ENCODE data around the gene IKZF2.

IKZF2 gene

GRCh38 chr2:213046431-213046830, 105.0 kb downstream of the IKZF2 start:
- WGBS (ENCODE audit: insufficient coverage), result 100% methylated on average over 1 of the region's 1 CpG
- no peak overlapping the region for H3K27ac ChIP-seq (ENCODE audit: insufficient read depth in 1 of 2, low read depth in 1 of 2, low read length in 2 of 2, poor library complexity in 1 of 2, severe bottlenecking in 2 of 2)

DNA sequence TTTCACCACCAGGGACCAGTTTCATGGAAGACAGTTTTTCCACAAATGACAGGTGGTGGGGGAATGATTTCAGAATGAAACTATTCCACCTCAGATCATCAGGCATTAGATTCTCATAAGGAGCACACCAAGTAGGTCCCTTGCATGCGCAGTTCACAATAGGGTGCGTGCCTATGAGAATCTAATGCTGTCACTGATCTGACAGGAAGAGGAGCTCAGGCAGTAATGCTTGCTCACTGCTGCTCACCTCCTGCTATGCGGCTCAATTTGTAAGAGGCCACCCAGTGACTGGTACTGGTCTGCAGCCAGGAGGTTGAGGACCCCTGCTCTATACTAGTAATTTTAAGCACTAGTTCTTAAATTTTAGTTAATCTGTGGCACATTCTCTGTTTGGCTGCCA, 107.8 kb downstream of the IKZF2 start:
- WGBS (ENCODE audit: insufficient coverage), result 83% methylated on average over 2 of the region's 3 CpGs

More at GRCh38 chr2:213046431-213046830, 105.0 kb downstream of the IKZF2 start:
- no peak for DNase-seq
- Histone ChIP-seq H3K4me1 (ENCODE audit: control extremely low read depth in 1 of 4, control insufficient read depth in 4 of 4, insufficient read depth in 4 of 4, low read length in 3 of 4) (no peaks in the 10 kb centered on the region), H3K9me3 (ENCODE audit: control extremely low read depth in 1 of 5, control insufficient read depth in 4 of 5, insufficient read depth in 2 of 5, low read depth in 1 of 5, low read length in 4 of 5) (peaks cover 0 to 14% (median 8%) of the 10 kb centered on the region in 5 experiments), H3K4me3 (ENCODE audit: control insufficient read depth in 1 of 7, extremely low read depth in 1 of 7, insufficient read depth in 4 of 7, low read depth in 2 of 7, low read length in 6 of 7) (no peak overlapping the region), H3K27me3 (replicated peaks in 2 of 5; ENCODE audit: control insufficient read depth in 4 of 5, insufficient read depth in 5 of 5, low read length in 4 of 5) (no peaks in the 10 kb centered on the region), H3K36me3 (ENCODE audit: control insufficient read depth in 4 of 4, insufficient read depth in 4 of 4, low read length in 3 of 4) (peaks cover 13 to 44% (median 21%) of the 10 kb centered on the region in 4 experiments)
- ChIA-PET POLR2A (no interaction called here), CTCF (interaction anchor here (1.4 kb wide), 1 partner anchor 11 kb away, joined by 3 read pairs; no protein-coding TSS in a partner anchor)

DNA sequence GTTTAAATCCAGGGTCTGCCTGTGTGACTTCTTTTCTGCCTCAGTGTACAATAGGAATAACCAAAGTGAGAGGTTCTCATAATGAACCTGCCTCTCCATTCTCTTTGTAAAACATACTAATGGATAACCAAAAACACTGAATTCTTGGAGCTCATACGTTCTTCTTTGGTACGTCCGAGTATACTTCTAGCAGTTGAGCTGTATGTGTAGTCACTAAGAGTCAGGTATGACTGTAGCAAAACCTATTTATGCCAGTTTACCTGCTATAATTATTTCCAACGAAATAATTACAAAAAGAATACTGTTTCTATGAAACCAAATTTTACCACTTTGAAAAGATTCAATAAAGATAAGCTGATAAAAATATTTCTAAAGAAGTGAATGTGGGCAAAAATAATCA, 109.2 kb downstream of the IKZF2 start:
- no peak for DNase-seq
- H3K9me3 ChIP-seq (ENCODE audit: control extremely low read depth in 1 of 5, control insufficient read depth in 4 of 5, insufficient read depth in 2 of 5, low read depth in 1 of 5, low read length in 4 of 5), result peaks cover 0 to 14% (median 8%) of the 10 kb centered on the region in 5 experiments
- ChIA-PET CTCF (interaction anchor here (0.6 to 1.4 kb wide), 3 partner anchors 13 to 84 kb away, joined by 3 read pairs; no protein-coding TSS in a partner anchor), POLR2A (no interaction called here)
- H3K36me3 ChIP-seq (ENCODE audit: control insufficient read depth in 4 of 4, insufficient read depth in 4 of 4, low read length in 3 of 4), result peaks cover 8 to 38% (median 20%) of the 10 kb centered on the region in 4 experiments
- no peak overlapping the region for H3K4me3 ChIP-seq (ENCODE audit: control insufficient read depth in 1 of 7, extremely low read depth in 1 of 7, insufficient read depth in 4 of 7, low read depth in 2 of 7, low read length in 6 of 7)
- H3K27me3 ChIP-seq (replicated peaks in 2 of 5; ENCODE audit: control insufficient read depth in 4 of 5, insufficient read depth in 5 of 5, low read length in 4 of 5), result no peaks in the 10 kb centered on the region
- no CpG with 5 or more reads among the region's 4 CpGs for WGBS (ENCODE audit: insufficient coverage)
- peaks cover 2 to 20% (median 9%) of the 10 kb centered on the region in 4 experiments for H3K4me1 ChIP-seq (ENCODE audit: control extremely low read depth in 1 of 4, control insufficient read depth in 4 of 4, insufficient read depth in 4 of 4, low read length in 3 of 4)
- no peak overlapping the region for H3K27ac ChIP-seq (ENCODE audit: insufficient read depth in 1 of 2, low read depth in 1 of 2, low read length in 2 of 2, poor library complexity in 1 of 2, severe bottlenecking in 2 of 2)

More for the DNA sequence above, 107.8 kb downstream of the IKZF2 start:
- Histone ChIP-seq H3K27ac (ENCODE audit: insufficient read depth in 1 of 2, low read depth in 1 of 2, low read length in 2 of 2, poor library complexity in 1 of 2, severe bottlenecking in 2 of 2) (no peak overlapping the region), H3K4me3 (ENCODE audit: control insufficient read depth in 1 of 7, extremely low read depth in 1 of 7, insufficient read depth in 4 of 7, low read depth in 2 of 7, low read length in 6 of 7) (no peak overlapping the region), H3K4me1 (ENCODE audit: control extremely low read depth in 1 of 4, control insufficient read depth in 4 of 4, insufficient read depth in 4 of 4, low read length in 3 of 4) (peaks cover 0 to 8% (median 0%) of the 10 kb centered on the region in 4 experiments), H3K36me3 (ENCODE audit: control insufficient read depth in 4 of 4, insufficient read depth in 4 of 4, low read length in 3 of 4) (peaks cover 11 to 41% (median 20%) of the 10 kb centered on the region in 4 experiments), H3K9me3 (ENCODE audit: control extremely low read depth in 1 of 5, control insufficient read depth in 4 of 5, insufficient read depth in 2 of 5, low read depth in 1 of 5, low read length in 4 of 5) (peaks cover 0 to 14% (median 8%) of the 10 kb centered on the region in 5 experiments), H3K27me3 (replicated peaks in 2 of 5; ENCODE audit: control insufficient read depth in 4 of 5, insufficient read depth in 5 of 5, low read length in 4 of 5) (no peaks in the 10 kb centered on the region)
- POLR2A ChIA-PET, result no interaction called here
- CTCF ChIA-PET, result no interaction called here
- DNase-seq, result no peak

DNA sequence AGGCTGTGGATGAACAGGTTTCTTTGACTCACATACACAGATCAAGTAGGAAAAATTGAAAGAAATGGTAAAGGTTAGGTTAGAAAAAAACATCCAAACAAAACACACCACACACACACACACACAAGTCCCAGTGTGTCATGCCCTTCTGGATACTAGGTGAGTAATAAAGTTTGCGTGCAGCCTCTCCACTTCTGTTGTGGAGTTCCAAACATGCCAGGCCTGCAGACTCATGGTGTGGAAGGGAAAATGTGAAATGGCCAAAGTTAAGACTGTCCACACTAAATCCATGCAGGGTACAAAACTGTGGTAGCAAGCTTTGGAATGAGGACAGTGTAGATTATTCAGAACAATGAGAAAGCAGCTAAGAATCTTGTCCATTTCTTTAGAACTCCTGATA, 114.6 kb downstream of the IKZF2 start:
- peaks cover 14 to 51% (median 20%) of the 10 kb centered on the region in 4 experiments for H3K4me1 ChIP-seq (ENCODE audit: control extremely low read depth in 1 of 4, control insufficient read depth in 4 of 4, insufficient read depth in 4 of 4, low read length in 3 of 4)
- H3K4me3 ChIP-seq (ENCODE audit: control insufficient read depth in 1 of 7, extremely low read depth in 1 of 7, insufficient read depth in 4 of 7, low read depth in 2 of 7, low read length in 6 of 7), result no peak overlapping the region
- ChIA-PET CTCF (no interaction called here), POLR2A (no interaction called here)
- H3K27me3 ChIP-seq (replicated peaks in 2 of 5; ENCODE audit: control insufficient read depth in 4 of 5, insufficient read depth in 5 of 5, low read length in 4 of 5), result no peaks in the 10 kb centered on the region
- H3K36me3 ChIP-seq (ENCODE audit: control insufficient read depth in 4 of 4, insufficient read depth in 4 of 4, low read length in 3 of 4), result peaks cover 0 to 2% (median under 1%) of the 10 kb centered on the region in 4 experiments
- DNase-seq, result peak in 1 of 3 donors; percentile 35
- no peaks in the 10 kb centered on the region for H3K9me3 ChIP-seq (ENCODE audit: control extremely low read depth in 1 of 5, control insufficient read depth in 4 of 5, insufficient read depth in 2 of 5, low read depth in 1 of 5, low read length in 4 of 5)
- WGBS (ENCODE audit: insufficient coverage), result no CpG with 5 or more reads among the region's 1 CpG
- H3K27ac ChIP-seq (ENCODE audit: insufficient read depth in 1 of 2, low read depth in 1 of 2, low read length in 2 of 2, poor library complexity in 1 of 2, severe bottlenecking in 2 of 2), result peak overlapping the region in 1 of 2 experiments; percentile 40

DNA sequence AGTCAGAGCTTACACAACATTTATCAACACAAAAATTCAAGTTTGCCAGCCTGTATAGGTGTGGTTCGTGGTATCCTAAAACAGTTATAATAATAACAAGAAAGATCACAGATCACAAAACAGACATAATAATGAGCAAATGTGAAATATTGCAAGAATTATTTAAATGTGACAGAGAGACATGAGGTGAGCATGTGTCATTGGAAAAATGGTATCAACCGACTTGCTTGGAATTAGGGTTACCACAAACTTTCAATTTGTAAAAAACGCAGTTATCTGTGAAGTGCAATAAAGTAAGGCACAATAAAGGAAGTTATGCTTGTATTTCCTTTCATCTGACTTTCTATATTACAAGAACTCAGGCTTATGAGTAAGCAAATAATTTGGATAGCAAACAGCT, 116.8 kb downstream of the IKZF2 start:
- DNase-seq, result peak; percentile 29 to 71 (median 54)
- POLR2A ChIA-PET, result no interaction called here
- Histone ChIP-seq H3K4me1 (ENCODE audit: control extremely low read depth in 1 of 4, control insufficient read depth in 4 of 4, insufficient read depth in 4 of 4, low read length in 3 of 4) (peaks cover 14 to 52% (median 20%) of the 10 kb centered on the region in 4 experiments), H3K27ac (ENCODE audit: insufficient read depth in 1 of 2, low read depth in 1 of 2, low read length in 2 of 2, poor library complexity in 1 of 2, severe bottlenecking in 2 of 2) (peak overlapping the region in 1 of 2 experiments; percentile 73), H3K36me3 (ENCODE audit: control insufficient read depth in 4 of 4, insufficient read depth in 4 of 4, low read length in 3 of 4) (peaks cover 0 to 2% (median 0%) of the 10 kb centered on the region in 4 experiments), H3K27me3 (replicated peaks in 2 of 5; ENCODE audit: control insufficient read depth in 4 of 5, insufficient read depth in 5 of 5, low read length in 4 of 5) (no peaks in the 10 kb centered on the region), H3K4me3 (ENCODE audit: control insufficient read depth in 1 of 7, extremely low read depth in 1 of 7, insufficient read depth in 4 of 7, low read depth in 2 of 7, low read length in 6 of 7) (no peak overlapping the region), H3K9me3 (ENCODE audit: control extremely low read depth in 1 of 5, control insufficient read depth in 4 of 5, insufficient read depth in 2 of 5, low read depth in 1 of 5, low read length in 4 of 5) (no peaks in the 10 kb centered on the region)
- CTCF ChIA-PET, result interaction anchor here (0.9 kb wide), 1 partner anchor 20 kb away, joined by 3 read pairs; no protein-coding TSS in a partner anchor
- WGBS (ENCODE audit: insufficient coverage), result 0% methylated on average over 1 of the region's 3 CpGs

DNA sequence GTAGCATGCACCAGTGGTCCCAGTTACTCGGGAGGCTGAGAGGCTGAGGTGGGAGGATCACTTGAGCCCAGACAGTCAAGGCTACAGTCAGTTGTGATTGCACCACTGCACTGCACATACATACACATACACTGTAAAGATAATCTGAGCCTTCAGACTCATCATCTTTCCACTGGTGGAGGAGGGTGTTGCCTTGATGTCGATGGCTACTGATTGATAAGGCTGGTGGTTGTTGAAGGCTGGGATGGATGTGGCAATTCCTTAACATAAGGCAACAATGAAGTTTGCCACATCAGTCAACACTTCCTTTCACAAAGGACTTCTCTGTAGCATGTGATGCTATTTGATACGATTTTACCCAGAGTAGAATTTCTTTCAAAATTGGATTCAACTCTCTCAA, 118.8 kb downstream of the IKZF2 start:
- Histone ChIP-seq H3K4me3 (ENCODE audit: control insufficient read depth in 1 of 7, extremely low read depth in 1 of 7, insufficient read depth in 4 of 7, low read depth in 2 of 7, low read length in 6 of 7) (no peak overlapping the region), H3K27me3 (replicated peaks in 2 of 5; ENCODE audit: control insufficient read depth in 4 of 5, insufficient read depth in 5 of 5, low read length in 4 of 5) (no peaks in the 10 kb centered on the region), H3K36me3 (ENCODE audit: control insufficient read depth in 4 of 4, insufficient read depth in 4 of 4, low read length in 3 of 4) (peaks cover 0 to 2% (median 0%) of the 10 kb centered on the region in 4 experiments), H3K4me1 (ENCODE audit: control extremely low read depth in 1 of 4, control insufficient read depth in 4 of 4, insufficient read depth in 4 of 4, low read length in 3 of 4) (peaks cover 12 to 36% (median 16%) of the 10 kb centered on the region in 4 experiments), H3K27ac (ENCODE audit: insufficient read depth in 1 of 2, low read depth in 1 of 2, low read length in 2 of 2, poor library complexity in 1 of 2, severe bottlenecking in 2 of 2) (no peak overlapping the region), H3K9me3 (ENCODE audit: control extremely low read depth in 1 of 5, control insufficient read depth in 4 of 5, insufficient read depth in 2 of 5, low read depth in 1 of 5, low read length in 4 of 5) (no peaks in the 10 kb centered on the region)
- DNase-seq, result no peak
- CTCF ChIA-PET, result no interaction called here
- WGBS (ENCODE audit: insufficient coverage), result 88% methylated on average over 2 of the region's 3 CpGs
- POLR2A ChIA-PET, result no interaction called here

- DNase-seq, result no peak
- no peak overlapping the region for H3K27ac ChIP-seq (ENCODE audit: insufficient read depth in 1 of 2, low read depth in 1 of 2, low read length in 2 of 2, poor library complexity in 1 of 2, severe bottlenecking in 2 of 2)
- ChIA-PET POLR2A (no interaction called here), CTCF (no interaction called here)
- H3K4me3 ChIP-seq (ENCODE audit: control insufficient read depth in 1 of 7, extremely low read depth in 1 of 7, insufficient read depth in 4 of 7, low read depth in 2 of 7, low read length in 6 of 7), result no peak overlapping the region
- no peaks in the 10 kb centered on the region for H3K27me3 ChIP-seq (replicated peaks in 2 of 5; ENCODE audit: control insufficient read depth in 4 of 5, insufficient read depth in 5 of 5, low read length in 4 of 5)
- no CpG with 5 or more reads among the region's 2 CpGs for WGBS (ENCODE audit: insufficient coverage)
- H3K36me3 ChIP-seq (ENCODE audit: control insufficient read depth in 4 of 4, insufficient read depth in 4 of 4, low read length in 3 of 4), result peaks cover 0 to 21% (median 8%) of the 10 kb centered on the region in 4 experiments
- H3K4me1 ChIP-seq (ENCODE audit: control extremely low read depth in 1 of 4, control insufficient read depth in 4 of 4, insufficient read depth in 4 of 4, low read length in 3 of 4), result no peaks in the 10 kb centered on the region
- H3K9me3 ChIP-seq (ENCODE audit: control extremely low read depth in 1 of 5, control insufficient read depth in 4 of 5, insufficient read depth in 2 of 5, low read depth in 1 of 5, low read length in 4 of 5), result peaks cover 0 to 2% (median 0%) of the 10 kb centered on the region in 5 experiments
Observed at GRCh38 chr2:213022987-213023386, 128.4 kb downstream of the IKZF2 start.

Data from common myeloid progenitor, CD34-positive (primary cell).